ENCODE data around the gene PAX1. TPM values are rescaled to one million over a fixed set of nuclear protein-coding genes. Genes with fewer than 3 reads are reported as not detected.

Gene PAX1
- not detected in 2 replicates for total RNA-seq
- polyA plus RNA-seq: not detected in 2 replicates

DNA sequence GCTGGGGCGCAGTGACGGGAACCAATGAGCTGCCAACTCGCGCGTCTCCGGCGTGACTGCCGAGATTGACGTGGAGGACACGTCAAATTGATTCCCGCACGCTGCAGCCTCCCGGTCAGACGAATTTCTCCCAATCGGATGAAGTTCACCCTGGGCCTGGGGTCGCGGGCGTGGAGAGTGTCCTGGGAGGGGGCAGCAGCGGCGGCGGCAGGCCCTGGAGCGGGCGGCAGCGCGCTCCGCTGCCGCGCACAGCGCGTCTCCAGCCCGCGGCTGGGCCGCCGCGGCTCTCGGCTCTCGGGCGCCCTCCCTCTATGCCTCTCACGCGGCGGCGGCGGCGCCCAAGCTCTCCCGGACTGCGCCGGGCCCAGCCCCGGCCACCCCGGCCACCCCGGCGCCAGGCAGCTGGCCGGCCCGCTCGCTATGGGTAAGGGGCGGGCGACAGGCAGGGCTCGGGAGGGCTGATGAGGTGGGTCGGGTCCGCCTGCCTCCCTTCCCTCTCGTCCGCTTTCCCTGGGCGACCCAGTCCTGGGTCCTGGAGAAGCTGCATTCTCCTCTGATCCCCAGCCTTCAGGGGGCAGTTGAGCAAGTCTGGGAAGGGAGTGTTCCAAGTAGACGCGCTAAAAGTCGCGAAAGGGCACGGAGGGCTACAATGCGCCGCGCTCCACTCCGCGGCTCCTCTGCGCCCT lies at the start of gene PAX1:
TSS of gene PAX1 (plus strand) at position 90 of the 686 bp plus-strand sequence. CDS start at position 139, 49 bp downstream.
- Histone ChIP-seq H3K27me3 (peaks cover 100% of the 10 kb centered on the region), H3K27ac (no peak within 1 kb of the TSS), H3K36me3 (no peaks in the 10 kb centered on the region), H3K4me1 (ENCODE audit: low read depth) (peaks cover 5% of the 10 kb centered on the region), H3K4me3 (peak within 1 kb of the TSS; percentile 26), H3K9me3 (ENCODE audit: low read depth) (no peaks in the 10 kb centered on the region)
- peak; percentile 6 to 74 for DNase-seq (ENCODE audit: low read depth in 1 of 2, low spot score in 1 of 2)
- TF ChIP-seq, protein P1, sequence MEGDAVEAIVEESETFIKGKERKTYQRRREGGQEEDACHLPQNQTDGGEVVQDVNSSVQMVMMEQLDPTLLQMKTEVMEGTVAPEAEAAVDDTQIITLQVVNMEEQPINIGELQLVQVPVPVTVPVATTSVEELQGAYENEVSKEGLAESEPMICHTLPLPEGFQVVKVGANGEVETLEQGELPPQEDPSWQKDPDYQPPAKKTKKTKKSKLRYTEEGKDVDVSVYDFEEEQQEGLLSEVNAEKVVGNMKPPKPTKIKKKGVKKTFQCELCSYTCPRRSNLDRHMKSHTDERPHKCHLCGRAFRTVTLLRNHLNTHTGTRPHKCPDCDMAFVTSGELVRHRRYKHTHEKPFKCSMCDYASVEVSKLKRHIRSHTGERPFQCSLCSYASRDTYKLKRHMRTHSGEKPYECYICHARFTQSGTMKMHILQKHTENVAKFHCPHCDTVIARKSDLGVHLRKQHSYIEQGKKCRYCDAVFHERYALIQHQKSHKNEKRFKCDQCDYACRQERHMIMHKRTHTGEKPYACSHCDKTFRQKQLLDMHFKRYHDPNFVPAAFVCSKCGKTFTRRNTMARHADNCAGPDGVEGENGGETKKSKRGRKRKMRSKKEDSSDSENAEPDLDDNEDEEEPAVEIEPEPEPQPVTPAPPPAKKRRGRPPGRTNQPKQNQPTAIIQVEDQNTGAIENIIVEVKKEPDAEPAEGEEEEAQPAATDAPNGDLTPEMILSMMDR (IDR thresholded peaks at IDR 0.05; ENCODE audit: low read depth, low read length): no peak

DNA sequence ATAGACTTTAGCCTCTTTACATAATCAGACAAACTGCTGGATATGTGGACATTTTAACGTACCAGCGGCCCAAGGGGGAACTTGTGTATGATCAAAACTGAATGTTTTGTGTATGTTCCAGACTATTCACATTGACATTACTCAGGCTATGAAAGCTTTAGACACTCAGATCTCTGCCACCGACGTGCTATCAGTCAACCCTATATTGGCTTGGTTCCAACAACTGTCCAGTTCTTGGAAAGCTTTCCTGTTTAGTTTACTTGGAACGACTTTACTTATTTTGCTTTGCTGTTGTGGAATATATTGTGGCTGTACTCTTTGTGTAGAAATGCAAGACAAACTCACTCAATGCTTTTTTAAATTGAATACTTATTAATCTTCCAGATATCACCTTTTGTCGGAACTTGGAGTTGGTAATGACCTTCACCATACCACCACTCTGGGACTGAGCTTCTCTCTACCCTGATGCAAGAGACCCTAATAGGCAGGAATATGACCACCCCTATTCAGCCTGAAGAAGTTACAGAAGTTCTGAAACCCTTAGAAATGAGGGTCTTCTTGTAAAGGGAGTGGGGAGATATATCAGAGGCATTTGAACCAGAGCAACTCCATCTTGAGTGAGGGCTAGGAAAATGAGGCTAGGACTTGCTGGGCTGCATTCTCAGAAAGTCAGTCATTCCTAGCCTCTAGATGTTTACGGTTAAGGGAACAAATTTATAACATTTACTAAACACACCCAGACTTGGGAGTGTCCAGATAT lies 49.0 kb upstream of the PAX1 start:
- no peak for DNase-seq (ENCODE audit: low read depth in 1 of 2, low spot score in 1 of 2)
- TF ChIP-seq, protein P1 (IDR thresholded peaks at IDR 0.05; ENCODE audit: low read depth, low read length): no peak
- no peaks in the 10 kb centered on the region for H3K4me1 ChIP-seq (ENCODE audit: low read depth)
- H3K27ac ChIP-seq: no peak overlapping the region
- peaks cover 9% of the 10 kb centered on the region for H3K27me3 ChIP-seq
- no peaks in the 10 kb centered on the region for H3K9me3 ChIP-seq (ENCODE audit: low read depth)
- no peak overlapping the region for H3K4me3 ChIP-seq
- H3K36me3 ChIP-seq: no peaks in the 10 kb centered on the region

DNA sequence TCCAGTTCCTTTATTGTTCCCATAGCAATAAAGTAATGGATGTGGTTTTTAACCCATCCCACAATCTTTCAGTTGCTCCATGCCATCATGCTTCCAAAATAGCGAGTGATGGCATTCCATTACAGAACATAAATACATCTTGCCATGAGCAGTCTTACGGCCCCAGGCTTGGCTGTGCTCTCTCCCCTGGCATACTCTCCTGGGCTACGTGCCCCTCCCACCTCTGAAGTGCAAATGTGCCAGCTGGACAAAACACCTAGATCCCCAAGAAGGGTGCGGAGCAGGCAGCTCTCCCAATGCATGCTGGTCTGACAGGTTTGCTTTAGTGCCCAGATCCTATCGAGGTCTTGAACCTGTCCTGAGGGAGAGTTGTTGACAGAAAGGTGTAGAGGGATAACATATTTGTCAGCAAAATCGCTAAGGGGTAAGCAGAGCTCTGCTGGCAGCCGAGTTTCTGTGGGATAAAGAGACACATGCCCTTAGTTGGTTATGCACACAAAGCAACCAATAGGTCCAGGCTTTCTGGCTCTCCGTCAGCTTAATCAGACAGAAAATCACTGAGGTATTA lies 43.9 kb upstream of the PAX1 start:
- peaks cover 9% of the 10 kb centered on the region for H3K27me3 ChIP-seq
- H3K4me3 ChIP-seq: no peak overlapping the region
- no peaks in the 10 kb centered on the region for H3K9me3 ChIP-seq (ENCODE audit: low read depth)
- TF ChIP-seq, protein P1 (IDR thresholded peaks at IDR 0.05; ENCODE audit: low read depth, low read length): no peak
- DNase-seq (ENCODE audit: low read depth in 1 of 2, low spot score in 1 of 2): no peak
- H3K36me3 ChIP-seq: no peaks in the 10 kb centered on the region
- H3K4me1 ChIP-seq (ENCODE audit: low read depth): no peaks in the 10 kb centered on the region
- H3K27ac ChIP-seq: no peak overlapping the region

DNA sequence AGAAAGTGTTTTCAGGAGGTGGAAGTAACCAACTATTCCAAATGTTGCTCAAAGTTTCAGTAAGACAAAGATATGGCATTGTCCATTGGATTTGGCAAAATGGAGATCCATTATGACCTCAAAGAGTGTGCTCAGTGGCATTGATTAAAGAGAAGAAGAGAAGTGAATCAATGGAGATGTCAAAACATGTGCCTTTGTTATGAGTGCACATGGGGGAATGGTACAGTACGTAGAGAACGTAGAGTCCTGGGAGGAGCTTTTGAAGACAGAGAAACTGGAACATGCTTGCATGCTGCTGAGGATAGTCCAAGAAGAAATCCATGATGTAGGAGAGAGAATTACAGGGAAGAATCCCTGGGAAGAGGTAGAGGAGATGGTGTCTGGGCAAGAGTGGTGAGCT lies 42.0 kb upstream of the PAX1 start:
- peaks cover 9% of the 10 kb centered on the region for H3K27me3 ChIP-seq
- H3K27ac ChIP-seq: no peak overlapping the region
- no peaks in the 10 kb centered on the region for H3K9me3 ChIP-seq (ENCODE audit: low read depth)
- DNase-seq (ENCODE audit: low read depth in 1 of 2, low spot score in 1 of 2): no peak
- TF ChIP-seq, protein P1 (IDR thresholded peaks at IDR 0.05; ENCODE audit: low read depth, low read length): no peak
- no peaks in the 10 kb centered on the region for H3K4me1 ChIP-seq (ENCODE audit: low read depth)
- no peaks in the 10 kb centered on the region for H3K36me3 ChIP-seq
- H3K4me3 ChIP-seq: no peak overlapping the region

DNA sequence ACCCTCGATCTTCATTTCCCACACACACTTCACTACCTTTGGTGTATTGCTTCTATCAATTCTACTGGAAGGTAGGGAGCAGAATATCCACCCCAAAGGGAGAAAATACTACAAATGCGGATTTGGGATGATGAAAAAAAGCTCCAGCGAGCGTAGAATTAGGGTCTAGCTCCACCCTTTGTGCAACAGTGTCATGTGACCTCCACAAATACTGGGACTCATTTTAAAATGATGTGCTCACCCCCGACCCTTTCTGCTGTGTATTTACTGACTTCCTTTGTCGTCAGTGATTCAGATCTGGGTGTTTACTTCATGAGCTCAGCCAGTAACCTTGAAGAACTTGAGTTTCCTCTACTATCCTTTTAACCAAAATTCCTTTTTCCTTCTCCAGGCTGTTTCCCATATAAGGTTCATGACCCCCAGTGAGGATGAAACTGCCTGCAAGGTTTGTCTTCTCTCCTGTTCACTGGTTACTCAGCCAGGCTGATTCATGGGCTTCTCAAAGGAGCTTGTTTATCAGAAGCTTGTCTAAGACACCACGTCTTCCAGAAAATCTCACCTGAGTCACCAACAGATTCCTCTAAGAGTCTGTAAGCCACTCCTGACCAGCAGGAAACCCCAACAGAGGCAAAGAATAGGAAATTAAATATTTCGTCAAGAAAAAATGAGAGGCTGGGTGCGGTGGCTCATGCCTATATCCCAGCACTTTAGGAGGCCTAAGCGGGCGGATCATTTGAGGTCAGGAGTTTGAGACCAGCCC lies 39.6 kb upstream of the PAX1 start:
- H3K4me1 ChIP-seq (ENCODE audit: low read depth): no peaks in the 10 kb centered on the region
- H3K27ac ChIP-seq: no peak overlapping the region
- no peaks in the 10 kb centered on the region for H3K36me3 ChIP-seq
- peaks cover 3% of the 10 kb centered on the region for H3K27me3 ChIP-seq
- no peak for DNase-seq (ENCODE audit: low read depth in 1 of 2, low spot score in 1 of 2)
- TF ChIP-seq, protein P1 (IDR thresholded peaks at IDR 0.05; ENCODE audit: low read depth, low read length): no peak
- no peaks in the 10 kb centered on the region for H3K9me3 ChIP-seq (ENCODE audit: low read depth)
- H3K4me3 ChIP-seq: no peak overlapping the region
